Measurements from ENCODE around the gene GPR89A. TPM values are rescaled to one million over a fixed set of nuclear protein-coding genes. Genes with fewer than 3 reads are reported as not detected.

GPR89A gene
- total and polyA plus RNA-seq, 2 of the 8 experiments (the other 6 are each of a cell fraction or from before 2014, with no cell fraction given), result 26.8 to 46.6 TPM

DNA sequence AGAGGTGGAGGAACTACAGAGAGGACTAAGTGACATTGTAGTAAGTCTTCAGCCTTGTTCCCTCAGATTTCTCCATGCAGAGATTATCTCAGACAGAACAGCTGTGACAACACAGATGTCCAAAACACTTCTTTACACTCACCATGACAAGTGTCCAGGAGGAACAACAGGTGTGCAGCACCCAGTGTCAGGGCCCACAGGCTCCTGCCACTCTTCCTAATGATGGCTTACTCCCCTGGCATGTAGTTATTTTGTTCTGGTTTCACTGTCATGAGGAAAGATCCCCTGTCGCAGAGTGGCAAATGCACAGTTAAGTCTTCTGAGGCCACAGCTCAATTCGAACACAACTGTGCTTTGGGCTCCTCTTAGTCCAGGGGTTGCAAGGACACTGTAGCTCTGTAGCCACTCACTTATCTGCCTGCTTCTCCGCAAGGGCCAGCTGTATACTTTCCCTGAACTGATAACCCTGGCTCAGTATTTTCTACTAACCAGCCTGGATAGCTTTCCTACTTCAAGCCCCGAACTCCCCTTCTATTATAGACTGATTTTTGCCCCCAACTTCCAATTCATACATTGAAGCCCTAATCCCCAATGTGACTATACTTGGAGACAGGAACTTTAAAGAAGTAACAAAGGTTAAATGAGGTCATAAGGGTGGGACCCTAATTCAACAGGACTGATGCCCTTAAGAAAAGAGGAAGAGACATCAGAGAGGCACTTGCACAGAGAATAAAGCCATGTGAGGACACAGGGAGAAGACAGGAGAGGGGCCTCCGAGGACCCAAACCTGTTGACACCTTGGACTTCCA lies 88.2 kb downstream of the GPR89A start (continued):
- TF ChIP-seq, protein P1, sequence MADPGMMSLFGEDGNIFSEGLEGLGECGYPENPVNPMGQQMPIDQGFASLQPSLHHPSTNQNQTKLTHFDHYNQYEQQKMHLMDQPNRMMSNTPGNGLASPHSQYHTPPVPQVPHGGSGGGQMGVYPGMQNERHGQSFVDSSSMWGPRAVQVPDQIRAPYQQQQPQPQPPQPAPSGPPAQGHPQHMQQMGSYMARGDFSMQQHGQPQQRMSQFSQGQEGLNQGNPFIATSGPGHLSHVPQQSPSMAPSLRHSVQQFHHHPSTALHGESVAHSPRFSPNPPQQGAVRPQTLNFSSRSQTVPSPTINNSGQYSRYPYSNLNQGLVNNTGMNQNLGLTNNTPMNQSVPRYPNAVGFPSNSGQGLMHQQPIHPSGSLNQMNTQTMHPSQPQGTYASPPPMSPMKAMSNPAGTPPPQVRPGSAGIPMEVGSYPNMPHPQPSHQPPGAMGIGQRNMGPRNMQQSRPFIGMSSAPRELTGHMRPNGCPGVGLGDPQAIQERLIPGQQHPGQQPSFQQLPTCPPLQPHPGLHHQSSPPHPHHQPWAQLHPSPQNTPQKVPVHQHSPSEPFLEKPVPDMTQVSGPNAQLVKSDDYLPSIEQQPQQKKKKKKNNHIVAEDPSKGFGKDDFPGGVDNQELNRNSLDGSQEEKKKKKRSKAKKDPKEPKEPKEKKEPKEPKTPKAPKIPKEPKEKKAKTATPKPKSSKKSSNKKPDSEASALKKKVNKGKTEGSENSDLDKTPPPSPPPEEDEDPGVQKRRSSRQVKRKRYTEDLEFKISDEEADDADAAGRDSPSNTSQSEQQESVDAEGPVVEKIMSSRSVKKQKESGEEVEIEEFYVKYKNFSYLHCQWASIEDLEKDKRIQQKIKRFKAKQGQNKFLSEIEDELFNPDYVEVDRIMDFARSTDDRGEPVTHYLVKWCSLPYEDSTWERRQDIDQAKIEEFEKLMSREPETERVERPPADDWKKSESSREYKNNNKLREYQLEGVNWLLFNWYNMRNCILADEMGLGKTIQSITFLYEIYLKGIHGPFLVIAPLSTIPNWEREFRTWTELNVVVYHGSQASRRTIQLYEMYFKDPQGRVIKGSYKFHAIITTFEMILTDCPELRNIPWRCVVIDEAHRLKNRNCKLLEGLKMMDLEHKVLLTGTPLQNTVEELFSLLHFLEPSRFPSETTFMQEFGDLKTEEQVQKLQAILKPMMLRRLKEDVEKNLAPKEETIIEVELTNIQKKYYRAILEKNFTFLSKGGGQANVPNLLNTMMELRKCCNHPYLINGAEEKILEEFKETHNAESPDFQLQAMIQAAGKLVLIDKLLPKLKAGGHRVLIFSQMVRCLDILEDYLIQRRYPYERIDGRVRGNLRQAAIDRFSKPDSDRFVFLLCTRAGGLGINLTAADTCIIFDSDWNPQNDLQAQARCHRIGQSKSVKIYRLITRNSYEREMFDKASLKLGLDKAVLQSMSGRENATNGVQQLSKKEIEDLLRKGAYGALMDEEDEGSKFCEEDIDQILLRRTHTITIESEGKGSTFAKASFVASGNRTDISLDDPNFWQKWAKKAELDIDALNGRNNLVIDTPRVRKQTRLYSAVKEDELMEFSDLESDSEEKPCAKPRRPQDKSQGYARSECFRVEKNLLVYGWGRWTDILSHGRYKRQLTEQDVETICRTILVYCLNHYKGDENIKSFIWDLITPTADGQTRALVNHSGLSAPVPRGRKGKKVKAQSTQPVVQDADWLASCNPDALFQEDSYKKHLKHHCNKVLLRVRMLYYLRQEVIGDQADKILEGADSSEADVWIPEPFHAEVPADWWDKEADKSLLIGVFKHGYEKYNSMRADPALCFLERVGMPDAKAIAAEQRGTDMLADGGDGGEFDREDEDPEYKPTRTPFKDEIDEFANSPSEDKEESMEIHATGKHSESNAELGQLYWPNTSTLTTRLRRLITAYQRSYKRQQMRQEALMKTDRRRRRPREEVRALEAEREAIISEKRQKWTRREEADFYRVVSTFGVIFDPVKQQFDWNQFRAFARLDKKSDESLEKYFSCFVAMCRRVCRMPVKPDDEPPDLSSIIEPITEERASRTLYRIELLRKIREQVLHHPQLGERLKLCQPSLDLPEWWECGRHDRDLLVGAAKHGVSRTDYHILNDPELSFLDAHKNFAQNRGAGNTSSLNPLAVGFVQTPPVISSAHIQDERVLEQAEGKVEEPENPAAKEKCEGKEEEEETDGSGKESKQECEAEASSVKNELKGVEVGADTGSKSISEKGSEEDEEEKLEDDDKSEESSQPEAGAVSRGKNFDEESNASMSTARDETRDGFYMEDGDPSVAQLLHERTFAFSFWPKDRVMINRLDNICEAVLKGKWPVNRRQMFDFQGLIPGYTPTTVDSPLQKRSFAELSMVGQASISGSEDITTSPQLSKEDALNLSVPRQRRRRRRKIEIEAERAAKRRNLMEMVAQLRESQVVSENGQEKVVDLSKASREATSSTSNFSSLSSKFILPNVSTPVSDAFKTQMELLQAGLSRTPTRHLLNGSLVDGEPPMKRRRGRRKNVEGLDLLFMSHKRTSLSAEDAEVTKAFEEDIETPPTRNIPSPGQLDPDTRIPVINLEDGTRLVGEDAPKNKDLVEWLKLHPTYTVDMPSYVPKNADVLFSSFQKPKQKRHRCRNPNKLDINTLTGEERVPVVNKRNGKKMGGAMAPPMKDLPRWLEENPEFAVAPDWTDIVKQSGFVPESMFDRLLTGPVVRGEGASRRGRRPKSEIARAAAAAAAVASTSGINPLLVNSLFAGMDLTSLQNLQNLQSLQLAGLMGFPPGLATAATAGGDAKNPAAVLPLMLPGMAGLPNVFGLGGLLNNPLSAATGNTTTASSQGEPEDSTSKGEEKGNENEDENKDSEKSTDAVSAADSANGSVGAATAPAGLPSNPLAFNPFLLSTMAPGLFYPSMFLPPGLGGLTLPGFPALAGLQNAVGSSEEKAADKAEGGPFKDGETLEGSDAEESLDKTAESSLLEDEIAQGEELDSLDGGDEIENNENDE (IDR thresholded peaks at IDR 0.05; ENCODE audit: insufficient replicate concordance, low read length), result no peak
- TF ChIP-seq EGR1 (IDR thresholded peaks at IDR 0.05; ENCODE audit: borderline replicate concordance, low read depth, low read length), result no peak

Data from H1 (cell line).